ENCODE results near the gene DNLZ.
"Not testable (repeated sequence)": the region's sequence is repeated elsewhere in the genome, so short reads cannot be mapped to it uniquely, and the experiment has no call there.

Gene DNLZ

GRCh38 chr9:136363106-136363948 is at the start of gene DNLZ:
Gene DNLZ (minus strand): TSS chr9:136363744. CDS start chr9:136363714, 30 bp downstream.
- DNase-seq = peak; percentile 95

DNA sequence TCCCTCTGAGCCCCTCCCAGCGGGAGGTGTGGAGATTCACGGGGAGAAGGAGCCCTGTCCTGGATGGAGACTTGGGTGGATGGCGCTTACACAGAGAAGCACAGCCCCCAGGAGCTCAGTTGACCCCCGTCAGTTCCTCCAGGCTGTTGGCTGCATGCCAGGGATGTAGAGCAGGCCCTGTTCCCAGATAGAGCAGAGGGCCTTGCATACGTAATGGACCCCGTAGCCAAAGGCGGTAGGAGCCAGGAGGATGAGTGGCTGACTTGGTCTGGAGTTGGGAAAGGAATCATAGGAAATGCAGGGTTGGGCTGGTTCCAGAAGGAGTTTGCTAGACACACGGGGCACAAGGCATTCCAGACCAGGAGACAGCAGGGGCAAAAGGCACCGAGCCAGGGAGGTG is 49.4 kb upstream of the DNLZ start:
- DNase-seq = no peak

GRCh38 chr9:136411378-136411777 is 47.8 kb upstream of the DNLZ start:
- no peak for DNase-seq

DNA sequence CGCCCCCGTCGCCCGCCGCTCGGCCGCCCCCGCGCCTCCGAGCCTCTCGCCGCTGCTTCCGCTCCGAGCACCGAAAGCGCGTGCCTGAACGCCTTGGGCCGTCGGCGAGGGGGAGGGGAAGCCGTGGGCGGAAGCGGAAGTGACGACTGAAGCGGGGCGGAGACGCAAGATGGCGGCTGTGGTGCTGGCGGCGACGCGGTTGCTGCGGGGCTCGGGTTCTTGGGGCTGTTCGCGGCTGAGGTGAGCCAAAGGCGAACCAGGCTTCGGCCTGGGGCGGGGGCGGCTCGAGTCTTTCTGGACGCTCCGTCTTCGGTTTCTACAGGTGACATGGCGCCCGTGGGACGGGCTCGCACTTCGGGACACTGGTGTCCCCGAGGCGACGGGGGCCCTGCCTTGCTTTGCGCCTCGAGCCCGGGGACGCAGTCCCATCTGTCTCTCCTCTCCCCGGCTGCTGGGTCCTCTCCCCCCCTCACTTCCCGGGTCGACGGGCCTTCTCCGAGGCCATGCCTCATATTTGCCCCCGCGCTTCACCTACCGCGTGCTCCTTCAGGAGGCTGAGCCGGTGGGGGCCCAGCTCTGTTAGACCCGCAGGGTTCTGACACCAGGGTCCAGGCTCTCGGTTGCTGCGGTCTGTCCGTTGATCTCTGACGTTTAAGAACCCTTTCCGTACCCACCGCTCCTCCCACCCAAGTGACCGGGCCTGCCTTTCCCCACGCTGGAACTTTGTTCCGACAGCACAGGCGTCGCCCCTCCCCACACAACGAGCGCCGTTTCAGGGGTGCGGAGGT is 47.1 kb upstream of the DNLZ start, which contains the start of the genes ENTR1 and PMPCA:
Gene ENTR1 (minus strand): TSS at position 115 of the 788 bp plus-strand sequence. CDS start 217 bp downstream, outside the sequence.
Gene PMPCA (plus strand): TSS at position 159 of the 788 bp plus-strand sequence. CDS start 11 bp downstream, at position 170.
- peak; percentile 95 for DNase-seq

GRCh38 chr9:136409557-136410455 is 46.3 kb upstream of the DNLZ start:
- peak; percentile 35 for DNase-seq

GRCh38 chr9:136407911-136408310 is 44.4 kb upstream of the DNLZ start:
- no peak for DNase-seq

DNA sequence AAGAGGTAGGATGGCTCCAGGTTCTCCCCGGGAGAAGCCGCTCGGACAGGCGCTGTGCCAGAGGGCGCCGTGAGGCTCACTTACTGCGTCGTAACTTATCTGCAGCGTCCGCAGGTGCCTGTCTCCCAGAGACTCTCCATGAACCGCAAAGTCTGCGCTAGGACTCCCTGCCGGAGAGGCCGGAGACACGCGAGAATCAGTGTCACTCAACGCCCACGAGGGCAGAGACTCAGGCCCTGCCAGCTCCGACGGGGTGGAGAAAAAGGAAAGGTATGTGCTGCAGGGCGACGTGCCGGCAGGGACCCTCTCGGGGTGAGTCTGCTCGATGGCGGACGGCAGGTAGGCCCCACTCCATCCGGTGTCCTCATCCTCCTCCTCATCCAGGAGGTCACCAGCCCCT is 43.5 kb upstream of the DNLZ start:
- DNase-seq = not testable (repeated sequence)

DNA sequence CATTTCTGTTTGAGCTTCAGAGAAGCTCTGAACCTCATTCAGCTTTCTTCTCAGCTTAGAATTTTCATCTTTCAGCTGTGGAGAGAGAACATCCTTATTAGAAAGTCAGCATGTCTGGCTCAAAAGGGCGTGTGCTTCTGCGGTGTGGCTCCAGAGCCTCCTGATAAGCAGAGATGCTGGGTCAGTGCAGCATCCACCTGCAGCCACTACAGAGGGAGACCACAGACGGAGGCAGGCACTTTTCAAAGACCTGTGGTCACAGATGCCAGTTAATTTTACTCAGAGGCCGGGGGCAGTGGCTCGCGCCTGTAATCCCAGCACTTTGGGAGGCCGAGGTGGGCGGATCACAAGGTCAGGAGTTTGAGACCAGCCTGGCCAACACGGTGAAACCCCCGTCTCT is 42.4 kb upstream of the DNLZ start:
- not testable (repeated sequence) for DNase-seq

- no peak for DNase-seq
Observed at GRCh38 chr9:136405481-136405880, 41.9 kb upstream of the DNLZ start.

DNA sequence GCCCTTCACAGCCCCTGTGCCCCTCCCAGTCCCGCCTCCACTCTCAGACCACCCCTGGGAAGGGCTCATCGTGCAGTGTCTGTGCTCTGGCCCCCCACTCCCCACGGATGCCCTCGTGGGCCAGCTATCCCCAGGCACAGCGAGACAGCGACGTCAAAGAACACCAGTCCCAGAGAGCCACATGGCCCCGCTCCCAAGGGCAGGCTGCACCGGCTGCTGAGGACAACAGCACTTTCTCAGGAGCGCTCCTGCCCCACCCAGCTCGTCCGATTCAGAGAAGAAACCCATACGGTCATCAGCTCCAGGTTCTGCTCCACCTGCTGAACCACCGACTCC is 41.2 kb upstream of the DNLZ start:
- no peak for DNase-seq

GRCh38 chr9:136403915-136404800 is 40.6 kb upstream of the DNLZ start:
- DNase-seq = peak; percentile 67

- peak; percentile 90 for DNase-seq
Observed at GRCh38 chr9:136403538-136403914, 40.0 kb upstream of the DNLZ start.

GRCh38 chr9:136402067-136402466 is 38.5 kb upstream of the DNLZ start:
- DNase-seq = no peak

- no peak for DNase-seq
Observed at GRCh38 chr9:136401173-136401922, 37.8 kb upstream of the DNLZ start.

- peak; percentile 87 for DNase-seq
Observed at GRCh38 chr9:136400038-136400834, 36.7 kb upstream of the DNLZ start, which contains the start of gene SNAPC4. Gene SNAPC4 (minus strand): TSS chr9:136400170. CDS start chr9:136398428, 1,742 bp downstream.

DNA sequence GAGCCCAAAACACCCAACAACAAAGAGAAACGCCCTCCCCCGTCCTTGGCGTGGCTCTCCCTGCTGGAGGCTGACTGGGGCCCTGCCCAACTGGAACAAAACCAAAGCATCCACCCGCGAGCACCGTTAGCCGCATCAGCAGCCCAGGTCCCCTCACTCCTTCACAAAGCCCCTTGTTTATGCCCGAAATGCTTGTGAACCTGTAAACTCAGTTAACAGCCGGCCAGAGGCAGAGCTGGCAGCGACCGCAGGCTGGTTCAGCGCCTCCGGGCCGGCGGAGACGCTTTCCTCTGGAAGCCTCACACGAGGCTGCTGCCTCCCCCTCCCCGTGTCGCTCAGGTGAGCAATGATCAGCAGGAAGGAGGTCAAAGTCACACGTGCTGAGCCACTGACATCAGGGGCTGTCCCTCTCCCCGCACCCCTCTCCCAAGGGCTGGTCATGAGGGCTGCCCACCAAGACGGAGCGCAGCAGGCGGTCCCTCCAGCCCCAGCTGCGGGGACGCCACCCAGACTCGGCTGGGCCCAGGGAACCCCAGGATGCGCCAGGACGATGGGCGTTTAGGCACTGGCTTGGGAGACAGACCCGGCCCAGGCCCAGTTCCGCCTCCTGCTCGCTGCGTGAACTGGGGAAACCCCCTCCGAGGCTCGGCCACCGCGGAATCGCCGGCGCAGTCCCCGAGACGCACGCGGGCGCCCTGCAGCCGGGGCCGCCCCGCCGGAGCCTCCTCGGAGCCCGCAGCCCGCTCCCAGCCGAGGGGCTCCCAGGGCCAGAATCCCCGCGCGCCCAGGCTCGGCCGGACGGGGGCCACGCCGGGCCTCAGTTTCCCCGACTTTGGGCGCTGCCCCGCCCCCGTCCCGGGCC is 35.9 kb upstream of the DNLZ start:
- DNase-seq = peak; percentile 54

- no peak for DNase-seq
Observed at GRCh38 chr9:136398286-136398685, 34.7 kb upstream of the DNLZ start.

DNA sequence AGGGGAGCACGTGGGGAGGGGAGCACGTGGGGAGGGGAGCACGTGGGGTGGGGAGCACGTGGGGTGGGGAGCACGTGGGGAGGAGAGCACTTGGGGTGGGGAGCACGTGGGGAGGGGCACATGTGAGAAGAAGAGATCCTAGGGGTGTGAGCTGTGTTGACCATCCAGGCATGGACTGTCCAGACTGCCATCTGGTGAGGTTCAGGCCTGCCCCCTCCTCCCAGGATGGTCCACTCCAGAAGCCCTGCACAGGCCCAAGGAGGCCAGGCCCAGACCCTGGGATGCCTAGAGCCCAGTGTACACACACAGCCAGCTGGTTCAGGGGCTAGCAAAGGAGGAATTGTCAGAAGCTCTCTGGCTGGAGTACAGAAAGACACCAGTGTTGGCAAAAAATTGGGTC is 34.1 kb upstream of the DNLZ start:
- no peak for DNase-seq

GRCh38 chr9:136396219-136396515 is 32.6 kb upstream of the DNLZ start:
- DNase-seq = no peak
